Measurements from ENCODE around the gene TRIP13.
A peak's percentile ranks its signal among the peaks of the same experiment; 100 is the strongest.

TRIP13 gene

DNA sequence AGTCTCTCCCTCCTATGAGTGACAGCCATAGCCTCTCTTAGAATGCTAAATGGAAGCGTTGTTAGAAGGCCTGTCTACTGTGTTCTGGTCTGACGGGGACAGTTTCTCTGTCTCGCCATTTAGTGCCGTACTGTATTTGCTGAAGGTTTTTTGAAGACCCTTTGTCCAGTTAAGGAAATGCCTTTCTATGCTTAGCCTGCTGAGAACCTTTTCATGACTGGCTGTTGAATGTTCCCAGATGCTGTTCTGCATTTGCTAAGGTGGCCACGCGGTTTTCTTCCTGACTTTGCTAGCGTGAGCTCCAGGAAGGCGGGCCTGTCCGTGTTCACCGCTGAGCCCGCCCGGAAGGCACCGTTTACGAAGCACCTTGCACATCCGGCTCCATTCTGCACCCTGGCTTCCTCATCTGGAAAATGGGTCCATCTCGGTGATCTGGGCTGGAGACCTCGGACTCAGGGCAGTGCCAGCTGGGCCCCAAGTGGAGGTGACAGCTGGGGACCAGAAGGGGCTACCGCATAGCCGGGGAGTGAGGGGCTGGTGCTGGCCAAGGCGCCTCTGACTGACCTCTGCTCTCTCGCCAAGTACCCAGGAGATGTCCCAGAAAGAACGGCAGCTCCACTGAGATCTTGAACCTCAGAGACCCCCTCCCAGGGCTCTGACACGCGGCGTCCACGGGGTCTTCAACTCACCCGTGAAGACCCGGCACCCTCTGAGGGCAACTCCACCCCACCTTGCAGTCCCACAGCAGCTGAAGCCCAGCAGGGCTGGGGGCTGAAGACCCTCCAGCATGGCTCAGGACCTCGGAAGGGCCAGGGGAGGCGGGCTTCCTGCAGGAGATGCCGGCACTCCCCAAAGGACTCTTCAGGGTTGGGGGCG is 63.4 kb downstream of the TRIP13 start:
- no peak for DNase-seq (ENCODE audit: low read depth)

DNA sequence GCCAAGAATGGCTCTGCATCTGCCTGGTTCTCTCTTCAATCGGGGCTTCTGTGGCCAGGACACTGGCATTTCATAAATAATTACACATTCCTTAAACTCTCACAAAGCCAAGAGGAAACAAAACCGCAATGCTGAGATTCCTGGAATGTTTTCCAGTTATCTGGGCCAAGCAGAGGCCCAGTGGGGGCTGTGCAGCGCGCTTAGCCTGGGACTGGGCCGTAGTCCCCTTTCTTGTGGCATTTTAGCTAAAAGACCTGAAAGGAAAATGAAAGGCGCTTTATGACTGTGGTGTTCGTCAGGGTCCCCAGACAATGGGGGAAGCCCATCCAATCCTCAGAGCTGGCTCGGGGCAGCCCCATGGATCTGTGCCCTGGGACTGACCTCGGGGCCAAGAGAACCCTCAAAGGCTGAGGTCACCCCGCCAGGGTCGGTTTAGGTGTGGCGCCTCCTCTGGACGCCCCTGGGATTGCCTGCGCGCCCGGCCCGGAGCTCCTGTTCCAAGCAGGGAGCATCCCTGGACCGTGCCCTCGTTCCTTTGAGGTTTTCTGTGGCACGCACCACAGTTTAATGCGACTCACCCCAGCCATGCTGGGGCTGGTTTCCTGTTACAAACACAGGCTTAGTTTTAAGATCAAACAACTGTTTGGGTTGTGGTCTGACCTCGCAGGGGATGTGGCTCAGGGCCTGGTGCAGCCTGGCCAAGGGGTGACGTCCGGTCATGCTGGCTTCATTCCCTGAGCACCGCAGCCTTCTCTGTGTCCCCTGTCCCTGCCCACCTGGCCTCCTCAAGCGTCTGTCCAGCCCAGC is 64.5 kb downstream of the TRIP13 start:
- peak; percentile 31 for DNase-seq (ENCODE audit: low read depth)

DNA sequence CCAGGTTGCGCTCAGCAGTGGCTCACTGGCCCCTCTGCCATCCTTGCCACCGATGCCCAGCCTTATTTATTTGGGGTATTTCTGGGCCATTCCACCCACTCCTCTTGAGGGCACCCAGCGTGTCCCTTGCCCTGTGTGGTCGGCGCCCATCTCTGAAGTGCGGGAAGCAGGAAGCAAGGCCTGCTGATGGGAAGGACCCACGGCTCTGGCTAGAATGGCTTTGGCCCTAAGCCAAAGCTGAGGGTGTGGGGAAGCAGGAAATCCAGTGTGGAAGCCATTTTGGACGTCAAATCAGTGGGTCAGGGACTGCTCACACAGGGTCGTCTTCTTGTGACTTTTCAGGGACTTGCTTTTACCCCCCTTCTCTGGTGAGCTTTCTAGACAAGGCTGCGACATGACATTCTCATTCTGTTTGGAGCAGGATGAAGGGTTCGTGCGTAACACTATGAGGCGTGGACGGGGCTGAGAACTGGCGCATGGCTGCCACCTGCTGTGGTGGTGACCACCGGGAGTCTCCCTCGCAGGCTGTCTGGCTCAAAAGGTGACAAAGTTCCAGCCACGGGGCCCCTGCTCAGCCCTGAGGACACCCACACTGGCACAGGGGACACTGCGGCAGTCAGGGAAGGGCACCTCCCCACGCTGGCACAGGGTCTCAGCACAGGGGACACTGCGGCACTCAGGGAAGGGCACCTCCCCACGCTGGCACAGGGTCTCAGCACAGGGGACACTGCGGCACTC is 65.2 kb downstream of the TRIP13 start:
- no peak for DNase-seq (ENCODE audit: low read depth)

DNA sequence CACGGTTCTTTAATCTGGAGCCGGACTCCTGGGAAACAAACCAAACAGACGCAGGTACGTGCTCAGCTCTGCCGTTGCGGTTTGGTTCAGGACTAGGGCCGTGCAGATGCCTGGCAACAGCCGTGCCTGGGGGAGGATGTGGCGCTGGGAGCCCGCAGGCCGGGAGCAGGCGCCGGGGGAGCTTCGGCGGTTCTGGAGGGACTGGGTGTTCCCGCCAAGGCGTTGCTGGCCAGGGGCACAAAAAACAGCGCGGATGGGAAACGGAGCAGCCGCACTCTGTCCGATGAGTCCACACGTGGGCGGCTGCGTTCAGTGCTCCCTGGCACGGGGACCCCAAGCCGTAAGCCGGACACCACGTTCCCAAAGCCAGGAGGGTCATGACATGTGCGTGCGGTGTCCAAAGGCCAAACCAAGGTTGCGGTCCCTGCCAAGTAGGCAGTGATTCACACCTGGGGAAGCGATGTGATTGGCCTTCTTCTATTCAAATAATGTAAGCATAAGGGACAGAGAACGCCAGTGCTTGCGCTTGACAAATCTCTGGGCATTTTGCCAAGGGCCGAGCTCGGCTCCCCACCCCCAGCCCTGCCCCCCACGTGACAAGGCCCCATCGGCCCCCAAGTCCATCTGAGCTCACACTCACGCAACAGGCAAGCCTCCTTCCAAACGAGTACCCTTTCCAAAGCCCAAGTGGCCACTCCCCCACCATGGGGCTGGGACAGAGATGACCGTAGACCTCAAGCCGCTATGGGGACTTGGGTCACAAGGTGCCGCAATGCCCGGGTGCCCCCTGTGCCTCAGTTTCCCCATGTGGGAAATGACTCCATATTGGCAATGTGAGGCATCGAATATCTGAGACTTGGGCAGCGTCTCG is 66.3 kb downstream of the TRIP13 start:
- no peak for DNase-seq (ENCODE audit: low read depth)

DNA sequence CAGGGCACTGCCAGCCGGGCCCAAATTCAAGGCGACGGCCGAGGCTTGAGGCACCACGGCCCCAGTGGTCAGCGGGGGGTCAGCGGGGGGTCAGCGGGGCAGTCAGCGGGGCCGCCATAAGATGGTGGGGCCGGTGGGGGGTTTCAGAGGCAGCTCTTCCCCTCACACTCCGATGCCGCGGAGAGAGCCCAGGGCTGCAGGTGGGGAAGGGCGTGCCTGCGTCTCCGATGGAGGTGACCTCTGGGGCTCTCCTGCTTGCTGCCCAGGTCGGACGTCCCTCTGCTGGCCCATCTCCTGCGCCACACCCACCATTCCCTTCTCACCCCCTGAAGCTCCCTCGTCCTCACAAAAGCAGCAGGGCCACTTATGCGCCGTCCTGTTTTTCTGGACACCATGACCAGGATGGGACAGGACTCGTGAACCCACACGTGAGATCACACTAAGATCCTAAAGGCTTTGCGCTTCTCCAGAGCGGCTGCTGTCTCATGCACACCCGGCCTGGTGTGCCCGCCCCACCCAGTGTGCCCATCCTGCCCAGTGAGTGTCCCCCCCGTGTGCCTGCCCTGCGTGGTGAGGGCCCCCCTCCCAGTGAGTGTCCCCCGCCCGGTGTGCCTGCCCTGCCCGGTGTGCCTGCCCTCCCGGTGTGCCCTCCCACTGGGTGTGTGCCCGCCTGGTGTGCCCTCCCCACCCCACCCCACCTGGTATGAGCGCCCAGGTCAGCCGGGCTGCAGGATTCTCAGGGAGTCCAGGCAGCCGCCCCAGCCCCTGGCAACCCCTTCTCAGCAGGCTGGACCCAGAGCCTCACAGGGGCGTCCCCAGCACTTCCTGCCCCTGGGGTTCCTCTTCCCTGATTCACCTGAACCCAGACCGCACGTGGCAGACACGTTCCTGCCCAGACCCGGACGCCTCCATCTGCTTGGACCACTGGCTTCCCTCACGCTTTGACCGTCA is 67.2 kb downstream of the TRIP13 start:
- DNase-seq (ENCODE audit: low read depth): no peak

DNA sequence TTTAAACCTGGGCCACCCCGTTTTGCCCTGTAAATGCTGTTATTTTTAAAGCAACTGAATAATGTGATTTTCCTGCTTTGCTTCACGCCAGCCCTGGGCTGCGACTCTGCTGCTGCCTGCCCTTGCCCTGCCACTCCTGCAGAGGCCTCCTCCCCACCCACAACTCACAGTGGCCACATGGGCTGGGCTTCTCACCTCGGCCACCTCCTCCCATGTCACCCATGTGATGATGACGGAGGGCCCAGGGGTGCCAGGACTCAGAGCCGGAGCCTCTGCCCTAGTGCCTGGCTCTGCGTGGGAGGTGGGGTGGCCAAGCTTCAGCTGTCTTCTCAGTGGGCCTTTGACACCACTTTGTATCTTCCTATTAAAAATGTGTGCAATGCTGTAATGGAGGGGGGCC is 67.9 kb downstream of the TRIP13 start:
- DNase-seq (ENCODE audit: low read depth): no peak

DNA sequence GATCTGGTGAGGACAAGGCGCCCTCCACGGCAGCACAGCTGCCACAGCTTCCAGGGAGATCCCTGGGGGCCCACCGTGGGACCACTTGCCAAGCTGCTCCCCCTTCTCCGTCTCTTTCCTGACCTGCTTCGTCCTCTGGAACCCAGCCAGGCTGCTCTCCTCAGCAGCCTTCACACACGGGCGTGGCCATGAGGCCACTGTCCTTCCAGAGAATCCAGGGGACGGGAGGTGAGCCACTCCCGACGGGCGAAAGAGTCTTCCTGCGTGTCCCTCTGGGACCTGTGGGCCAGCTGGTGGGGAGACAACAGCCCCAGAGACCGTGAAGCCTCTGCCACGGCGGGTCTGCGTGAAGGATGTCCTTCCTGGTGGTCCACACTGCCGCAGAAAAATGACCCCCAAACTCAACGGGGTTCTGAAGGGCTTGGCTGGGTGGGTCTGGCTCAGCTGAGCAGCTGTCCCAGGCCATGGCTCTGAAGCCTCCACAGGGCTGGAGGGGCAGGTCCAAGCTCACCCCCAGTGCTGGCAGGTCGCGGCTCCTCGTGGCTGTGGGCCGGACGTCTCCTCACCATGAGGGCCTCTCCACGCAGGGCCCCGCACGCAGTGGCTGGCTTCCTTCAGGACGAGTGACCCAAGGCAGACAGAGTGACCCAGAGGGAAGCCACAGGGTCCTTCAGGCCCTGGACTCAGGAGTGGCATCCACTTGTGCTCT is 68.5 kb downstream of the TRIP13 start:
- DNase-seq (ENCODE audit: low read depth): no peak

DNA sequence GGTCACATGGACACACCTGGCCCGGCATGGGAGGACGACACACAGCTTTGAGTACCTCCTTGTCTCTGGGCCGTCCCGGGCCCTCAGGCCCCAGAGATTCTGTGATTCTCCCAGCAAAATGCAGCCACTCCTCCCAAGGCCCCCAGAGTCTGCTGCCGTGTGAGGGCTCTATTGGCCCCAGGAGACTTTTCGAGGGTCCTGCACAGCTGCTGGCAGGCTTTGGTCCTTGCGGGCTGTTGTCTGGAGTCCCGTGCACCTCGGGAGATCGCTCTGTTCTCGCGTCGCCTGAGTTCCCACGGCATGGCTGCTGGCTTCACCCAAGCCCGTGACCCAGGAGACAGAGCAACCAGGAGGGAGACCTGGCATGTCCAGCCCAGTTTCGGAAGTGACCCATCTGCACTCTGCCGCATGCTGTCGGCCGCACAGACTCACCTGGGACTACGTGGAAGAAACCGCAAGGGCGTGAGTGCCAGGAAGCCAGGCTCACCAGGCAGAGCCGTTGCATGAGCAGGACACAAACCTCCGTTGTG is 69.1 kb downstream of the TRIP13 start:
- no peak for DNase-seq (ENCODE audit: low read depth)

DNA sequence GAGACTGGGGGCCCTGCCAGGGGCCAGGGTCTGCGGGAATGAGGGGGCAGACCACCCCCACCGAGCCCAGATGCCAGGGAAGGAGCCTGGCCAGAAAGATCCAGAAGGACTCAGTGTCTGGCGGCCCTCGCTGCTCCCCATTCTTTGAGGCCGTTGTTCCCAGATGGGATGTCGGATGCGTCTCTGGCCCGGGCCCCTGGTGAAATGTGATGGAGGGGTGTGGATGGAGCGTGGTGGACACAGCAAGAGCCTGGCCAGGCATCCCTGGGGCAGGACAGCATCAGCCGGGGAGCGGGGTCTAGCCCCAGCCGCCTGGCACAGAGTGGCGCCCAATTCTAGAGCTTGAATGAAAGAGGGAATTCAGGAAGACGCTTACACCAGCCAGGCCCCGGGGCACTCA is 69.7 kb downstream of the TRIP13 start:
- DNase-seq (ENCODE audit: low read depth): no peak

DNA sequence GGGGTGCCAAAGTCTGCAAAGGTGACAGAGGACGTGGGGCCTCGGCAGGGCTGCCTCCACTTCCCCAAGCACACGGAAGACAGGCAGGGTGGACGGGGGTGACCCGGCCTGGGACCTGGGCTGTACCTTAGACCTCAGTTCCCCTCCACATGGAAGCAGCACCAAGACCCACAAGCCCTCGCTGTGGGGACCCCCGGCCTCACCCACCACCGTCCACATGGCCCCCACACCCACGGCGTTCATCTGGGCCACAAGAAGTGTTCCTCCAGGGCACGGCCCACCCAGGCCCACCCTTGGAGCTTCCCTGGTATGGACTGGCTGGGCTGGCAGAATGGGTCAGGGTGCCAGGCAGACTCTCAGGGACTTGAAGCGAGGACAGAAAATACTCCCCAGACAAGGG is 70.1 kb downstream of the TRIP13 start:
- DNase-seq (ENCODE audit: low read depth): no peak

DNA sequence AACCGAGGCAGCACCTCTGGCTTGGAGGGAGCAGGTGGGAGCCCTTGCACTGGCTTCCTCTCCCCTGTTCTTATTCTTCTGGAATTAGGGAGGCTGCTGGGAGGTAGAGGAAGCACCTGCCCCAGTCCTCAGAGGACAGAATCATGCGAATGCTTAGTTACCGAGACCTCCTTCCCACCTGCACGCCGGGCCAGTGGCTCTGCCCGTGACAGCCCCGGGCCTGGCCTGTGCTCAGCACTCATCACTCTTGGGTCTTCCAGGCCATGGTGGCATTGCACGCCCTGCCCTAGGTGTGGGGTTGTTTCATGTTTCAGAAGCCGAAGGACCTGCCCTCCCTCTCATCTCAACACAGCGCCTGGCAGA is 70.6 kb downstream of the TRIP13 start:
- no peak for DNase-seq (ENCODE audit: low read depth)

DNA sequence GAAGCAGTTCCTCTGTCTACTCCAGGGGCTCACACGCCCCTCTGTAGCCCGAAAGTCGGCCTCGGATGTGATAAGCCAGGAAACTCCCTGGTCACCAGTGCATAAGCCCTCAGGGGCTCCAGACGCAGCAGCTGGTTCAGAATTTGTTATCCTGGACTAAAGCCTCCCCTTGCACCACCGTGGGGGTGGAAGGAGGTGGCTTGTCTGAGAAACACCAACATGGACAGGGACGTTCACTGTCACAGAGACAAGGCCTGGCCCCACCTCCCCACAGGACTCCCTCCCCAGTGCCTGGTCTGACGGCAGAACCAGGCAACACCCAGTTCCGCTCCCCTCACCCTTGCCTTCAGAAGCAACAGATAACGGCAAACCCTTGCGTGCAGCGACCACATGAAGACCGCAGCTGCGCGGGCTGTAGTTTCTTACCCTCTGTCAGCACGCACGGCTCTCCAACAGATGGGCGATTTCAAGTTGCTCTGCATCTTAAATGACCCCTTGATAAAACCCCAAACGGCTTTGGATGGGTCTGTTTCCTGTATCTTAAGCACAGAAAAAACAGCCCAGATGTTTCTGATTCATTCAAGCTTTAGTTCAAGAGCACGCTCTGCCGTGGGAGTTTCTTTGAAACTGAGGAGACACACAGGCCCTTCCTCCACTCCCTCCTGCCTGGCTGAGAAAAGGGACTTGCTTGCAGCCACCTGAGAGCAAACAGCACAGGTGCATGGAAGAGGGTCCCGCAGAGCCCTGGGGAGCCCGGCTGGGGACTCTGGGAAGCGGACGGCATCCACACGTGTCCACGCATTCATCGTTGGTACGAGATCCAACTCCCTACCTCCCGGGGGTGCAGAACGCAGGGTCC is 71.2 kb downstream of the TRIP13 start:
- peak; percentile 36 for DNase-seq (ENCODE audit: low read depth)

DNA sequence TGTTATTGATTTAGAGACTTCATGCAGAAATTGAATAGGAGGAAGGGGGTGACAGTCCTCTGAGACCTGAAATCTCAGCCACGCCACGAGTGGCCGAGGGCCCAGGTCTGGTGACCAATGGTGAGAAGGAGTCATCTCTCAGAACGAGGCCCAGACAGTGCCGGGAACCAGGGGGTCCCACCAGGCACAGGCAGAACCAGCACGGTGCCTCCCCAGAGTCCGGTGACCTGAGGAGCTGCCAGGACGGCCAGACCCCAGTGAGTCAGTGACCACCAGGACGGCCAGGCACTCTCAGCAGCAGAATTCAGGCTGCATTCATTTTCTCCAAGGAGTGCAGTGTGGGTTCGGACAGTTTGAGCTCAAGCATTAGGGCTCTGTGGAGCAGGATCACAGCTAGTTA is 72.1 kb downstream of the TRIP13 start:
- no peak for DNase-seq (ENCODE audit: low read depth)

DNA sequence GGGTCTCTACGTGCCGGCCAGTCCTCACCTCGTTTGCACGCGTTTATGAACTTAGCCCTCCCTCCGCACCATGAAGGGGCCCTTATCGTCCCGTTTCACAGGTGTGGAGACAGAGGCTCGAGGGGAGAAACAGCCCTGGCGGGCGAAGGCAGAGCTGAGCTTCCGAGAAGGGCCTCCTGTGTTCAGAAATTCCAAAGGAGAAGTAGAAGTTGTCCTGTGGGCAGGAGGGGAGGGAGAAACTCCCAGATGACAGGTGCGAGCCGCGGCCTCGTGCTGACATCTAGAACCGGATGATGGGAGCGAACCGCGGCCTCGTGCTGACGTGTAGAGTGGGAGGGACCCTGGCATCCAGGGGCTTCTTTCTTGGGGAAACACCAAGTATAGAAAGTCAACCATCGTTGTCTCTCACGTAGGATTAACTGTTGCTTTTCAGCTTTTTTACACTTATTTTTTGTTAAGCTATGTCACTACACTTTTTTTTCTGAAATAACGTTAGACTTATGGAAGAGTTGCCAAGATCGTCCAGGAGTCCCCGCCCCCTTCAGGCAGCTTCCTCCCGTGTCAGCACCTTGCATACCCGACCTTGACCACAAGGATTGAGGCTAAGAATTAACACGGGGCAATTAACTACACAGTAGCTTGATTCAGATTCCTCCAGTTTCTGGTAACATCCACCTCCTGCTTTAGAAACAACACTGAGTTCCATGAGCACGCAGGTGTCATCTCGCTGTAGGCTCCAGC is 73.1 kb downstream of the TRIP13 start:
- no peak for DNase-seq (ENCODE audit: low read depth)

DNA sequence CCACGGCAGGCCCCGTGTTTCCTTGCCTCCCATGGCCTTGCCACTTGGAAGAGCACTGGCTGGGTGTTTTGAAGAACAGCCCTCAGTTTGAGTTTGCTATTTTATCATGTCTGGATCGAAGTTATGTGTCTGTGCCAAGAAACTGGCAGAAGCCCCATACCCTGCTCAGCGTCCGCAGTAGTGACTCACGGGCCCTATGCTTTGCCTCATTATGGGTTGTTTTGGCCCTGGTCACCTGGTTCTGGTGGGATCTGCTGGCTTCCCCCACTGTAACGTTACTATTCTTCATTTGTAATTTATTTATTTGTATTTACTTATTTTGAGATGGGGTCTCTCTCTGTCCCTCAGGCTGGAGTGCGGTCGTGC is 73.6 kb downstream of the TRIP13 start:
- no peak for DNase-seq (ENCODE audit: low read depth)

DNA sequence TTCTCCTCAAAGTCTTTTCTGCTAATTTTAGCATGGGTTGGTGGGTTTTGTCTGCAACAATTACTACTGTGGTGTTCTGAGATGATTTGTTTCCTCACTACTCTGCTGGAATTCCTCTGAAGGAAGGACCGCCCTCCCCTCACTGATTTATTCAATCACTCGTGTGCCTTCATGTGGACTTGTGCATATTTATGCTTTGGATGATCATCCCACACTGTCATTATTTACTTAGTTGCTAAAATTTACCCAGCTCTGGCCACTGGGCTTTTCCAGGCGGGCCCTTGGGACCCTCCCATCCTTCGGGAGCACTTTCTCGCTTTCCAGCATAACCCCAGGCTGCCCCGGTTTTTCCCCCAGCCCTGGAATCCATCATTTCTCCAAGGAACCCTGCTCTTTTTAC is 74.3 kb downstream of the TRIP13 start:
- no peak for DNase-seq (ENCODE audit: low read depth)
